HEK293 (cell line): ENCODE data around the gene SMARCD3.

ENCODE experiments used
- CTCF ChIA-PET: fragments of 350-600 bp; formaldehyde crosslinking; extraction: SDS; loops from one replicate; lab custom pipeline; 2021; ENCODE audit warnings: antibody characterized with exemption; lab: Yijun Ruan, JAX
- POLR2A ChIA-PET: fragments of 300-600 bp; formaldehyde crosslinking; extraction: SDS; loops from one replicate; lab custom pipeline; 2020; ENCODE audit warnings: antibody characterized with exemption, inconsistent platforms; lab: Yijun Ruan, JAX
- H3K27ac ChIP-seq: fragments of 200-500 bp; sonication (Bioruptor generic); 2 replicates; pipeline ENCODE4 v1.5.1; 2014; ENCODE audit warnings: low read depth, low read length, control low read depth, inconsistent platforms; ENCODE audit errors: extremely low read depth
- H3K36me3 ChIP-seq, 2 experiments: fragments of 200-500 bp in 1 of 2; sonication (Bioruptor generic) in 1 of 2; 1 replicate in 1 of 2; 2 replicates in 1 of 2; pipeline ENCODE4 v1.5.1; 2014 to 2017; ENCODE audit warnings: inconsistent platforms in 2 of 2, low read length in 2 of 2; ENCODE audit not compliant: control insufficient read depth in 2 of 2, insufficient read depth in 1 of 2
- H3K4me1 ChIP-seq: fragments of 200-500 bp; sonication (Bioruptor generic); 2 replicates; pipeline ENCODE4 v1.5.1; 2014; ENCODE audit warnings: mild to moderate bottlenecking, low read length, inconsistent platforms; ENCODE audit not compliant: control insufficient read depth, insufficient read depth
- H3K4me3 ChIP-seq: 2 replicates; pipeline ENCODE4 v1.5.1; 2011; ENCODE audit warnings: low read depth, mild to moderate bottlenecking, control low read depth, low read length, moderate library complexity
- H3K9me3 ChIP-seq: fragments of 200-500 bp; sonication (Bioruptor generic); 2 replicates; pipeline ENCODE4 v1.5.1; 2014; ENCODE audit warnings: low read depth, low read length, inconsistent platforms; ENCODE audit not compliant: control insufficient read depth, insufficient read depth
- MEIS1 ChIP-seq: sonication (generic); formaldehyde crosslinking; IDR thresholded peaks from 2 replicates; pipeline ENCODE4 v1.8.1; 2022; ENCODE audit warnings: missing genetic modification reagents, mild to moderate bottlenecking, borderline replicate concordance
- OSR2 ChIP-seq: fragments of 450-650 bp; formaldehyde crosslinking; IDR thresholded peaks from 2 replicates; pipeline ENCODE4 v1.5.1; 2016; ENCODE audit warnings: missing biosample characterization, missing genetic modification characterization
- OVOL3 ChIP-seq: fragments of 450-650 bp; formaldehyde crosslinking; IDR thresholded peaks from 2 replicates; pipeline ENCODE4 v1.5.1; 2016; ENCODE audit warnings: missing biosample characterization, missing genetic modification characterization
- SALL2 ChIP-seq: fragments of 450-650 bp; formaldehyde crosslinking; IDR thresholded peaks from 2 replicates; pipeline ENCODE4 v1.5.0; 2017; ENCODE audit warnings: missing biosample characterization, mild to moderate bottlenecking, missing genetic modification characterization, borderline replicate concordance
- SP7 ChIP-seq: fragments of 450-650 bp; formaldehyde crosslinking; IDR thresholded peaks from 2 replicates; pipeline ENCODE4 v1.5.1; 2016; ENCODE audit warnings: missing biosample characterization, missing genetic modification characterization
- ZNF121 ChIP-seq: fragments of 450-650 bp; formaldehyde crosslinking; IDR thresholded peaks from 2 replicates; pipeline ENCODE4 v1.5.1; 2016; ENCODE audit warnings: missing biosample characterization, missing genetic modification characterization
- ZNF140 ChIP-seq: fragments of 450-650 bp; formaldehyde crosslinking; IDR thresholded peaks from 2 replicates; pipeline ENCODE4 v1.5.1; 2016; ENCODE audit warnings: missing biosample characterization, missing genetic modification characterization
- ZNF155 ChIP-seq: fragments of 450-650 bp; formaldehyde crosslinking; IDR thresholded peaks from 2 replicates; pipeline ENCODE4 v1.5.1; 2016; ENCODE audit warnings: missing biosample characterization, missing genetic modification characterization
- ZNF184 ChIP-seq: fragments of 450-650 bp; IDR thresholded peaks from 2 replicates; pipeline ENCODE4 v1.5.1; 2018; ENCODE audit warnings: missing biosample characterization, mild to moderate bottlenecking, missing genetic modification characterization
- ZNF266 ChIP-seq: fragments of 450-650 bp; formaldehyde crosslinking; IDR thresholded peaks from 2 replicates; pipeline ENCODE4 v1.5.1; 2016; ENCODE audit warnings: missing biosample characterization, missing genetic modification characterization, low read depth
- ZNF341 ChIP-seq: fragments of 450-650 bp; formaldehyde crosslinking; IDR thresholded peaks from 2 replicates; pipeline ENCODE4; 2016; ENCODE audit warnings: low read depth, missing biosample characterization, missing genetic modification characterization
- ZNF433 ChIP-seq: fragments of 450-650 bp; formaldehyde crosslinking; IDR thresholded peaks from 2 replicates; pipeline ENCODE4 v1.5.1; 2016; ENCODE audit warnings: missing biosample characterization, missing genetic modification characterization, low read depth
- ZNF529 ChIP-seq: fragments of 450-650 bp; formaldehyde crosslinking; IDR thresholded peaks from 2 replicates; pipeline ENCODE4 v1.5.1; 2017; ENCODE audit warnings: missing genetic modification characterization, missing biosample characterization; ENCODE audit not compliant: insufficient replicate concordance
- ZNF561 ChIP-seq: fragments of 450-650 bp; IDR thresholded peaks from 2 replicates; pipeline ENCODE4 v1.5.1; 2018; ENCODE audit warnings: missing biosample characterization, missing genetic modification characterization, borderline replicate concordance
- ZNF596 ChIP-seq: fragments of 450-650 bp; IDR thresholded peaks from 2 replicates; pipeline ENCODE4 v1.5.0; 2018; ENCODE audit warnings: missing biosample characterization, mild to moderate bottlenecking, missing genetic modification characterization, moderate library complexity
- ZNF623 ChIP-seq: fragments of 450-650 bp; formaldehyde crosslinking; IDR thresholded peaks from 2 replicates; pipeline ENCODE4 v1.5.1; 2016; ENCODE audit warnings: missing biosample characterization, missing genetic modification characterization
- ZNF626 ChIP-seq: fragments of 450-650 bp; sonication (Bioruptor Pico); formaldehyde crosslinking; IDR thresholded peaks from 2 replicates; pipeline ENCODE4 v1.5.1; 2018; ENCODE audit warnings: missing biosample characterization, missing genetic modification characterization, inconsistent platforms
- ZNF658 ChIP-seq: fragments of 450-650 bp; formaldehyde crosslinking; IDR thresholded peaks from 2 replicates; pipeline ENCODE4; 2016; ENCODE audit warnings: missing biosample characterization, missing genetic modification characterization
- ZNF747 ChIP-seq: fragments of 450-650 bp; formaldehyde crosslinking; IDR thresholded peaks from 2 replicates; pipeline ENCODE4 v1.5.1; 2016; ENCODE audit warnings: missing biosample characterization, missing genetic modification characterization
- TF ChIP-seq, protein P1 (sequence below): fragments of 450-650 bp; formaldehyde crosslinking; IDR thresholded peaks from 2 replicates; pipeline ENCODE4 v1.5.1; 2017; ENCODE audit warnings: missing biosample characterization, missing genetic modification characterization
- TF ChIP-seq, protein P2 (sequence below): fragments of 450-650 bp; formaldehyde crosslinking; IDR thresholded peaks from 2 replicates; pipeline ENCODE4 v1.5.1; 2016; ENCODE audit warnings: missing biosample characterization, missing genetic modification characterization
- TF ChIP-seq, protein P3 (sequence below): sonication (generic); formaldehyde crosslinking; IDR thresholded peaks from 2 replicates; pipeline ENCODE4 v1.8.1; 2022; ENCODE audit warnings: mild to moderate bottlenecking, moderate library complexity, missing genetic modification reagents

Gene SMARCD3

DNA sequence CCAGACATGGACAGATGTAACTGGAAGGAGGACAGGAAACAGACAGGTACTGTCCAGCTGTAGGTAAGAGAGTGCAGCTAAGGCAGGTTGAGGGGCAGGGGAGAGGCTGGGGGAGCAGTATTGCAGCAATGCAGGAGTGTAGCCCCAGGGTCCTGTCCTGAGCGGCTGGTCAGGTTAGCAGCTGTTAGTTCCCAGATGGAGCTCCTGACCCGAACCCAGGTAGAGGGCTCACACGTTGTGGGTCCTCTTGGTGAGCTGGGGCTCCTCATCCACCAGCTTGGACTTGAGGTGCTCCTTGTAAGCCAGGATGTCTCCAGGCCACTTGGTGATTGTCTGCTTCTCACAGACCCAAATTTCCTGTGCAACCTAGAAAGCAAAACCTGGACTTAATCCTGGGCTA lies 34.7 kb downstream of the SMARCD3 start:
- CTCF ChIA-PET: interaction anchor here (1.2 kb wide), 1 partner anchor 30 kb away, joined by 4 read pairs; no protein-coding TSS in a partner anchor
- no peak overlapping the region for H3K4me3 ChIP-seq
- POLR2A ChIA-PET: interaction anchor here (1.3 to 1.8 kb wide), 2 partner anchors 9 to 13 kb away, joined by 5 to 7 read pairs; partner anchors contain the start of gene ABCF2
- no peaks in the 10 kb centered on the region for H3K9me3 ChIP-seq
- no peak overlapping the region for H3K27ac ChIP-seq
- no peaks in the 10 kb centered on the region for H3K4me1 ChIP-seq
- peaks cover 15 to 75% of the 10 kb centered on the region in 2 experiments; a peak in 2 of 3 replicates for H3K36me3 ChIP-seq
- TF ChIP-seq ZNF266 (tag by site-specific recombination): no peak
- TF ChIP-seq SP7 (tag by site-specific recombination): no peak

DNA sequence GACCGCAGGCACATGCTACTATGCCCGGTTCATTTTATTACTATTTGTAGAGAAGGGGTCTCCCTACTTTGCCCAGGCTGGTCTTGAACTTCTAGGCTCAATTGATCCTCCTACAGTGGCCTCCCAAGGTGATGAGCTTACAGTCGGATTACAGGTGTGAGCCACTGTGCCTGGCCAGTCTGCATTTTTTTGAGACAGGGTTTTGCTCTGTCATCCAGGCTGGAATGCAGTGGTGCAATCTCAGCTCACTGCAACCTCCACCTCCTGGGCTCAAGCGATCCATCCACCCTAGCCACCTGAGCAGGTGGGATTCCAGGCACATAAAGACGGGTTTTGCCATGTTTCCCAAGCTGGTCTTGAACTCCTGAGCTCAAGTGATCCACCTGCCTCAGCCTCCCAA lies 35.9 kb downstream of the SMARCD3 start:
- H3K9me3 ChIP-seq: no peaks in the 10 kb centered on the region
- no peaks in the 10 kb centered on the region for H3K4me1 ChIP-seq
- POLR2A ChIA-PET: interaction anchor here (0.9 kb wide), 1 partner anchor 20 kb away, joined by 3 read pairs; the partner anchor contains the start of gene CHPF2
- peaks cover 11 to 63% of the 10 kb centered on the region in 2 experiments; a peak in 2 of 3 replicates for H3K36me3 ChIP-seq
- H3K4me3 ChIP-seq: no peak overlapping the region
- TF ChIP-seq, protein P1, sequence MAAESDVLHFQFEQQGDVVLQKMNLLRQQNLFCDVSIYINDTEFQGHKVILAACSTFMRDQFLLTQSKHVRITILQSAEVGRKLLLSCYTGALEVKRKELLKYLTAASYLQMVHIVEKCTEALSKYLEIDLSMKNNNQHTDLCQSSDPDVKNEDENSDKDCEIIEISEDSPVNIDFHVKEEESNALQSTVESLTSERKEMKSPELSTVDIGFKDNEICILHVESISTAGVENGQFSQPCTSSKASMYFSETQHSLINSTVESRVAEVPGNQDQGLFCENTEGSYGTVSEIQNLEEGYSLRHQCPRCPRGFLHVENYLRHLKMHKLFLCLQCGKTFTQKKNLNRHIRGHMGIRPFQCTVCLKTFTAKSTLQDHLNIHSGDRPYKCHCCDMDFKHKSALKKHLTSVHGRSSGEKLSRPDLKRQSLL (tag by site-specific recombination): no peak
- no peak for TF ChIP-seq OSR2 (tag by site-specific recombination)
- TF ChIP-seq ZNF341 (tag by site-specific recombination): no peak
- no peak for TF ChIP-seq ZNF529 (tag by site-specific recombination)
- TF ChIP-seq ZNF658 (tag by site-specific recombination): no peak
- TF ChIP-seq OVOL3 (tag by site-specific recombination): no peak
- TF ChIP-seq MEIS1: no peak
- TF ChIP-seq, all 188 proteins: peak for 0
- H3K27ac ChIP-seq: no peak overlapping the region
- CTCF ChIA-PET: no interaction called here

DNA sequence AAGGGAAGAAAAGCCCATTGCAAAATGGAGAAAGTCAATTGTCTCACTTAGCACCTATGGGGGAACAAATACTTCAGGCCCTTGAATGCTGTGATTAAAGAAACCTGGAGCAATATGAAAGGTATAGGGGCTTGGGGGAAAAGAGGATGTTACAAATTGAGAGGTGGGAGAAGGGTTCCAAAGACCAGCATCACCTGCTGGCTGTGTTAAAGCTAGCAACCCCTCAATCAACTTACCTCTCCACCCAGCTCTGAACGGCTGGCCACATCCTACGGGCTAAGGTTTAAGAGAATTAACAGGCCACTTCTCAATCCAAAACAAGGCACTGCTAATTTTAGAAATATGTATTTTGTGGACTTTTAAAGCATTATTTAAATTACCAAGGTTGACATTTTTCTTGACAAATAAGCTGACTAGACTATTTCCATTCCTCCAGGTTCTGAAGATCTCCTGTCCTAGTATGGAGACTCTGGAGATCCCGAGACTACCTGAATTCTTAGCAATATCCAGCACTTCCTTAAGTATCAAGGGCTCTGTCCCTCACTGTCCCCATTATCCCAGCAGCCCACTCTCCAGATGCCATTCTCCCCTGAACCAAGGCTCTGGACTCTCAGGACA lies 37.2 kb downstream of the SMARCD3 start:
- Histone ChIP-seq H3K4me1 (no peaks in the 10 kb centered on the region), H3K4me3 (no peak overlapping the region), H3K36me3 (peaks cover 3 to 49% of the 10 kb centered on the region in 2 experiments; a peak in 1 of 3 replicates), H3K27ac (no peak overlapping the region), H3K9me3 (no peaks in the 10 kb centered on the region)
- ChIA-PET POLR2A (interaction anchor here (1.0 to 1.1 kb wide), 2 partner anchors 11 to 16 kb away, joined by 4 read pairs; partner anchors contain the start of gene ABCF2), CTCF (interaction anchor here (0.6 to 1.3 kb wide), 4 partner anchors 8 to 87 kb away, joined by 3 to 4 read pairs (median 3); no protein-coding TSS in a partner anchor)
- no peak for TF ChIP-seq ZNF140
- TF ChIP-seq ZNF623 (tag by site-specific recombination): no peak
- no peak for TF ChIP-seq ZNF747 (tag by site-specific recombination)
- TF ChIP-seq SALL2: no peak

DNA sequence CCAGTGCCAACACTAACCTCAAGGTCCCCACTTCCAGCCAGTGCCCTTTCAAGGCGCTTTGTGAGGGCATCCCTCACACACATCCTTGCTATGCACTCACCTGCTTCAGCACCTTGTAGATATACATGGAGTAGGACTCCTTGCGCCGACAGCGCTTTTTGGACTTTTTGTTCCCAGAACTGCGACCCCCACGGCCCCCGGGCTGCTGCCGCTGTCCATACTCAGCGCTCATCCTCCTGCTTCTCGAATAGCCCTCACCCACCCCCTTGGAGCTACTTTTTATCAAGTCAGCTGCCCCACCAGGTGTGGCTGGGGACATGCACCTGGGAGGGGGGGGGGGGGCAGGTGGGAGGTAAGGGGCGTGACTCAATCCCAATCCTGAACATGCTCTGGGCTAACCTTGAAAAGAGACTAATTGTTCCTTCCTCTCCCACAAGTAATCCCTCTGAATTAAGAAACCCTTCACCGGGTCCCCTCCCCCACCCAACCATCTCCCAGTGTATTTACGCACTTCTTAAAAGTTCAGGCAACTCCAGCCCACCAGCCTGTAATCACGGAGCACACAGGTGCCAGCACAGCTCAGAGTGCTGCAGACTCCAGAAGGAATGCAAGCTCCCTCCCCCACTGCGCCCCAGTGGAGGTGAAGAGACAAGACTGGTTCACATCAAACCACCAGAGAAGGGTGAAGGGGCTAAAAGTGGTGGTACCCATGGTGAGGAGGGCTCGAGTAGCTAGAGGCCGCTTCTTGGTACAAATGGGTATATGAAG lies 38.2 kb downstream of the SMARCD3 start, which contains the start of gene H2BK1:
H2BK1 (minus strand) TSS at position 402 of the 768 bp plus-strand sequence; CDS start at position 232, 170 bp downstream.
- TF ChIP-seq ZNF184 (tag by site-specific recombination) (no peak), ZNF155 (tag by site-specific recombination) (no peak), ZNF433 (tag by site-specific recombination) (no peak), ZNF121 (tag by site-specific recombination) (no peak), ZNF626 (tag by site-specific recombination) (no peak), ZNF596 (tag by site-specific recombination) (no peak), ZNF561 (no peak), SP7 (tag by site-specific recombination) (no peak)
- TF ChIP-seq, protein P2, sequence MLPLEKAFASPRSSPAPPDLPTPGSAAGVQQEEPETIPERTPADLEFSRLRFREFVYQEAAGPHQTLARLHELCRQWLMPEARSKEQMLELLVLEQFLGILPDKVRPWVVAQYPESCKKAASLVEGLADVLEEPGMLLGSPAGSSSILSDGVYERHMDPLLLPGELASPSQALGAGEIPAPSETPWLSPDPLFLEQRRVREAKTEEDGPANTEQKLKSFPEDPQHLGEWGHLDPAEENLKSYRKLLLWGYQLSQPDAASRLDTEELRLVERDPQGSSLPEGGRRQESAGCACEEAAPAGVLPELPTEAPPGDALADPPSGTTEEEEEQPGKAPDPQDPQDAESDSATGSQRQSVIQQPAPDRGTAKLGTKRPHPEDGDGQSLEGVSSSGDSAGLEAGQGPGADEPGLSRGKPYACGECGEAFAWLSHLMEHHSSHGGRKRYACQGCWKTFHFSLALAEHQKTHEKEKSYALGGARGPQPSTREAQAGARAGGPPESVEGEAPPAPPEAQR (tag by site-specific recombination): no peak
- TF ChIP-seq, protein P3, sequence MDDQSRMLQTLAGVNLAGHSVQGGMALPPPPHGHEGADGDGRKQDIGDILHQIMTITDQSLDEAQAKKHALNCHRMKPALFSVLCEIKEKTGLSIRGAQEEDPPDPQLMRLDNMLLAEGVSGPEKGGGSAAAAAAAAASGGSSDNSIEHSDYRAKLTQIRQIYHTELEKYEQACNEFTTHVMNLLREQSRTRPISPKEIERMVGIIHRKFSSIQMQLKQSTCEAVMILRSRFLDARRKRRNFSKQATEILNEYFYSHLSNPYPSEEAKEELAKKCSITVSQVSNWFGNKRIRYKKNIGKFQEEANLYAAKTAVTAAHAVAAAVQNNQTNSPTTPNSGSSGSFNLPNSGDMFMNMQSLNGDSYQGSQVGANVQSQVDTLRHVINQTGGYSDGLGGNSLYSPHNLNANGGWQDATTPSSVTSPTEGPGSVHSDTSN (CRISPR knock-in tag): no peak
- CTCF ChIA-PET: interaction anchor here (0.6 to 1.3 kb wide), 2 partner anchors 44 to 86 kb away, joined by 3 read pairs; no protein-coding TSS in a partner anchor
- H3K9me3 ChIP-seq: no peaks in the 10 kb centered on the region
- H3K36me3 ChIP-seq: peaks cover 3 to 39% of the 10 kb centered on the region in 2 experiments; a peak in 1 of 3 replicates
- no peaks in the 10 kb centered on the region for H3K4me1 ChIP-seq
- H3K4me3 ChIP-seq: no peak within 1 kb of the TSS
- no peak within 1 kb of the TSS for H3K27ac ChIP-seq
- POLR2A ChIA-PET: interaction anchor here (1.0 to 1.1 kb wide), 2 partner anchors 12 to 17 kb away, joined by 4 read pairs; partner anchors contain the start of gene ABCF2
